WI38 (cell line): ENCODE measurements around the gene ADGRL1.
"Not testable (repeated sequence)": the region's sequence is repeated elsewhere in the genome, so short reads cannot be mapped to it uniquely, and the experiment has no call there.

Source experiments
- H3K4me3 ChIP-seq: 2 replicates; pipeline ENCODE4 v1.5.1; 2011; ENCODE audit warnings: low read depth, mild to moderate bottlenecking, control low read depth, low read length
- TF ChIP-seq, protein P1 (sequence below): IDR thresholded peaks from 2 replicates; pipeline ENCODE4 v1.5.1; 2012; ENCODE audit warnings: low read depth, mild to moderate bottlenecking, control low read depth, low read length

ADGRL1 gene

DNA sequence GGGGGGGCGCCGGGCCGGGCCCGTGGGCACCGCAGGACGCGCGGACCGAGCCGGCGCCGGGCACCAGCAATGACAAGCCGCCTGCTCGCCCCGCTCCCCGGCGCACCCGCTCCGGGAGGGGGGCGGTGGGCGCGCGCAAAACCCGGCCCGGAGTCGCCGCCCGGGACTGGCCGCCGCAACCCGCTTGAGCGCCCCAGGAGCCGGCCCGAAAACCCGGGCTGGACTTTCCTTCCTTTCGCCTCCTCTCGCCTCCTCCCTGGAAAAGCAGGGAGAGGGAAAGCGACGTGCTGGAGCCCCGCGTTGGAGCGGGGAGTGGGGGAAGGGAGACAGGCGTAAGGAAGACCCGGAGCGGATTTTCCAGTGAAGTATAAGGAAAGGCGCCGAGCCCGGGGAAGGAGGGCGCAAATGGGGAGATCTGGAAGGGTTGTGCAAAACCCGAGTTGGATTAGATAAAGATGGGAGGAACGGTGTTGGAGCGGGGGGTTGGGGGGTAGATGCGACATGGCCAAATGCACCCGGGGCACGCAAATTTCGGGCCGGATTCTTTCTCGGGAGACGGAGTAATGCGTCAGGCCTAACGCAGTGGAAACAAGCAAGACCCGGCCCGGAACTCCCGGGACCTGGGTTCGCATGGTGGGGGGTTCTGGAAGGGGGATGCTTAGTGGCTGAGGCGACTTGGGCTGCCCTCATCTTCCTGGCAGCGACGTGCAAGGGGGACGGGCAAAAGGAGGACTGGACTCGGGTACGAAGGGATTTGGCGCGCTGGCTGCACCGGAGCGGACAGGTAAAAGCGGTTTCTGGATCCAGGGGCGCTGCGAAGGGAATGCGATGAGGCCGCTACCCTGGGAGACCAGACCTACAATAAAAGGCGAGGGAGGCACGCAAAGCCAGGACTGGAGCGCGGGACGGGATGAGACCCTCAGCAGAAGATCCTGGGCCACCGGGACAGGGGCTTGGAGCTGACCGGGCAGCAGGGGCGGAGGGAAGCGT is 1.1 kb upstream of the ADGRL1 start:
- peak overlapping the region; percentile 47 for H3K4me3 ChIP-seq

- not testable (repeated sequence) for H3K4me3 ChIP-seq
Measured at GRCh38 chr19:14206308-14206707, 339 bp upstream of the ADGRL1 start.

DNA sequence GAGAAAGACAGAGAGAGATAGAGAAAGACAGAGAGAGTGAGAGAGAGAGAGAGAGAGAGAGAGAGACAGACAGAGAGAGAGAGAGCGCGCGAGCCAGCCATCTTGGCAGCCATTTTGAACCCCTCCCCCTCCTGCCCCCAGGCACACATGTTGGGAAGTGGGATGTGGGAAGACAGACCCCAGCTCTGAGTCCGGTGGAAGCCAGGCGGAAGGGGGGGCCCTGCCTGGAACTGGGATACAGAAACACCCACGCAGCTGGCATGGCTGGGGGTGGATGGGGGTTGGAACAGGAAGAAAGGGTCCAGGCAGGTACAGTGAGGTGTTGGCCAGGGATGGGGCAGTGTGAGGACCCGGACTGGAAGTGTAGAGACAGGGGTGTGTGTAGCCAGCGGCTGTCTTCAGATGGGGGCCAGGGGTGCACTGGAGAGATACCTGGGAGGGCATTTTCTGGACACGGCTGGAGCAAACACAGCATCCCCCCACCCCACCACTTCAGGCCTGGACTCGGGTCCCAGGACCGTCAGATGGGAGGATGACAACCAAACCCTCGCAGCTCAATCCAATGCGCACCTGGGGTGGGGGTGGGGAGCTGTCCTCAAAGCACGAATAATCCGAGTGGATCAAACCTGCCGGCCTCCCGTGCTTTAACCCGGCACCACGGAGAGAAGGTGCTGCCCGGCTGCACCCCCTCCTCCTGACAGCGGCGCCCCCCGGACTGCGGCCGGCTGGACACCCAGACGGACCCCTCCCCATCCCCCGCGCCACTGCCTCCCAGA is 1.1 kb downstream of the ADGRL1 start:
- H3K4me3 ChIP-seq = not testable (repeated sequence)

DNA sequence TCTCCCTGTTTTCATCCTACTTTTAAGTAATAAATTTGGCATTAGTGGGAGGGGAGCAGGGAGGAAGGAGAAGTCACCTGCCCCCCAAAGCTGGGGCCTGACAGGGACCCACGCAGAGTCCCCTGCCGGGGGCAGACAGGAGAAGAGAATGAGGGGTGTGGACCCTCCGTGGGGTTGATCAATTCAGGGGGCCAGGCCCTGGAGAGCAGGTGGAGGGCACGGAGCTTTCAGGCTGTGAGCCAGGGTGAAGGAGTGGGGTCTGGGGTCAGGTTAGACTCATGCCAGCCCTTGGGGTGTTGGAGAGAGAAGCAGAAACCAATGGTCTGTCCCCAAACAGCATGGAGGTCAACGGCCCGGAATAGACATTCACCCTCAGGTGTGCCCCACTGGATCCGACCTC is 1.8 kb downstream of the ADGRL1 start:
- not testable (repeated sequence) for H3K4me3 ChIP-seq

- H3K4me3 ChIP-seq = not testable (repeated sequence)
Measured at GRCh38 chr19:14203788-14204187, 2.2 kb downstream of the ADGRL1 start.

DNA sequence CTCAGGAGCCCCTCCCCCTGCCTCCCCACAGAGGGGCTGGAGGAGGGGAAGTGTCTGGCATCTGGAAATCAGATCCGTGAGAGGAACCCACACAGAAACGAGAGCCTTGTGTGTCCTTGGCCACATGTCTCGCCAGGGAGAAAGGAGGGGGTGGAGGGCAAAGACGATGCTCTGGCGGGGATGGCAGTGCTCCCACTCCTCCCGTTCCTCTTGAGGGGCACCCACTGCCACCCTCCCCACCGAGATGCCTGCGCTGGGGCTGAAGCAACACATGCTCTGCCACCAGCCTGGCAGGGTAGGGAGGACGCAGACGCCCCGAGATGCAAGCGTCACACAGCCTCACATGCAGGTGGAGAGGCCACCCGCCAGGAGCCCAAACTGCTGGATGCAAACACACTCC is 2.8 kb downstream of the ADGRL1 start:
- TF ChIP-seq, protein P1, sequence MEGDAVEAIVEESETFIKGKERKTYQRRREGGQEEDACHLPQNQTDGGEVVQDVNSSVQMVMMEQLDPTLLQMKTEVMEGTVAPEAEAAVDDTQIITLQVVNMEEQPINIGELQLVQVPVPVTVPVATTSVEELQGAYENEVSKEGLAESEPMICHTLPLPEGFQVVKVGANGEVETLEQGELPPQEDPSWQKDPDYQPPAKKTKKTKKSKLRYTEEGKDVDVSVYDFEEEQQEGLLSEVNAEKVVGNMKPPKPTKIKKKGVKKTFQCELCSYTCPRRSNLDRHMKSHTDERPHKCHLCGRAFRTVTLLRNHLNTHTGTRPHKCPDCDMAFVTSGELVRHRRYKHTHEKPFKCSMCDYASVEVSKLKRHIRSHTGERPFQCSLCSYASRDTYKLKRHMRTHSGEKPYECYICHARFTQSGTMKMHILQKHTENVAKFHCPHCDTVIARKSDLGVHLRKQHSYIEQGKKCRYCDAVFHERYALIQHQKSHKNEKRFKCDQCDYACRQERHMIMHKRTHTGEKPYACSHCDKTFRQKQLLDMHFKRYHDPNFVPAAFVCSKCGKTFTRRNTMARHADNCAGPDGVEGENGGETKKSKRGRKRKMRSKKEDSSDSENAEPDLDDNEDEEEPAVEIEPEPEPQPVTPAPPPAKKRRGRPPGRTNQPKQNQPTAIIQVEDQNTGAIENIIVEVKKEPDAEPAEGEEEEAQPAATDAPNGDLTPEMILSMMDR = no peak
- H3K4me3 ChIP-seq = no peak overlapping the region

DNA sequence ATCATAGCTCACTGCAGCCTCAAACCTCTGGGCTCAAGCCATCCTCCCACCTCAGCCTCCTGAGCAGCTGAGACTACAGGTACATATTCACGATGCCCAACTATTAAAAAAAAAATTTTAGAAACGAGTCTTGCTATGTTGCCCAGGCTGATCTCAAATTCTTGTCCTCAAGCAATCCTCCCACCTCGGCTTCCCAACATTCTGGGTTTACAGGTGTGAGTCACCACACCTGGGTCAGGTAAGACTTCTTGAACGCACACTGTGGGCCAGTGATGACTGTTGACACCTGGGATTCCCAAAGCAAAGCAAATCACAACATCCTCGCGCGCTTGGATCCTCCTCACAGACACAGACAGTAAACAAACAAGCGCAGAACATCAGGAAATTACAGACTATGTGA is 4.5 kb downstream of the ADGRL1 start:
- H3K4me3 ChIP-seq = not testable (repeated sequence)

DNA sequence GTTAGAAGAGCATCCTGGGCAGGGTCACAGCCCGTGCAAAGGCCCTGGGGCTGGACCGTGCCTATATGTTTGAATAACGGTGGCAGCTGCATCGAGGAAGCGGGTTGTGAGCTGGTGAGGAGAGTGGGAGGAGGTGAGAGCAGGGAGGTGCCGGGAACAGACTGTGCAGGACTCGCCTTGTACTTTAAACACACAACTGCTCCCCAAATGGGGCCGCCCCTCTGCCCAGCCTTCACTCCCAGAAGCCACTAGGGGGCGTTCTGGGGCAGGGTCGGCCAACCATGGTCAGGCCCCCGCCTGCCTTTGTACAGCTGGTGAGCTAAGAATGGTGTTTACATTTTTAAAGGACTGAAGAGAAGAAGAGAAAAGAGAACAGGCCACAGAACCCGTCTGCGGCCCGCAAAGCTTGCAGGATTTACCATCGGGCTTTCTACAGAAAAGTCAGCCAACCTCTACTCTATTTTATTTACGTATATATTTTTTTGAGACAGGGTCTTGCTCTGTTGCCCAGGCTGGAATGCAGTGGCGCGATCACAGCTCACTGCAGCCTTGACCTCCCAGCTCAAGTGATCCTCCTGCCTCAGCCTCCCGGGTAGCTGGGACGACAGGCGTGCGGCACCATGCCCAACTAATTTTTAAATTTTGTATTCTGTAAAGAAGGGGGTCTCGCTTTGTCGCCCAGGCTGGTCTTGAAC is 5.7 kb downstream of the ADGRL1 start:
- TF ChIP-seq, protein P1 = peak; percentile 51
- H3K4me3 ChIP-seq = not testable (repeated sequence)

GRCh38 chr19:14198384-14199376 is 7.3 kb downstream of the ADGRL1 start:
- TF ChIP-seq, protein P1 = no peak
- no peak overlapping the region for H3K4me3 ChIP-seq

DNA sequence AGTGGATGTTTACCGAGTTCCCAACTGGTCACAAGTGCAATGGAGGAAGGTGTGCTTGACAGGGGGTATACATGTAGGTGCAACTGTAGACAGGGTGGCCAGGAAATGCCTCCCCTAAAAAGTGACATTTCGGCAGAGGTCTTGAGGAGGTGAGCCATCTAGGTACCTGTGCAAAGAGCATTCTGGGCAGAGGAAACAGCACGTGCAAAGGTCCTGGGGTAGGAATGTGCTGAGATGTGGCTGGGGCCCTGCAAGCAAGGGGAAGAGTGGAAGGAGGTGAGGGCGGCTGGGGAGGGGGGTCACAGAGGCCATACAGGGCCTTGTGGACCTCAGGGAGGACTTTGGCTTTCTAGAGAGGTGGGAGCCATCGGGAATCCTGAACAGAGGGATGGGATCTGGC is 8.1 kb downstream of the ADGRL1 start:
- no peak overlapping the region for H3K4me3 ChIP-seq
- TF ChIP-seq, protein P1 = no peak

DNA sequence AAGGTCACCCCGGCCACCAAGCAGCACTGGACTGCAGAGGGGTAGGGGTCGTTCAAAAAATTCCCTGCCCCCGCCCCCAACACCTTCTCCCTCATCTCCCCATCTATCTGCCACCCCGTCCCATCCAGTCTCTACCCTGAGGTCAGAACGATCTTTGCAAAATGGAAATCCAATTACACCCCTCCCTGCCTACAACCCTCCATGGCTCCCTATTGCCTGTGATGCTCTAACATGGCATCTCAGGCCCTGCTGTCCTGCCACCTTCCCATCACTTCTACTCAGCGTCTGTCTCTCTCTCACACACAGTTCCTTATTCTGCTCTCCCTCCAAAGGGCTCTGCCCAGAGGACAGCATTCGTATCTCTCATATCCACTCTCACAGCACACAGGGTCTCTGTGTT is 8.7 kb downstream of the ADGRL1 start:
- not testable (repeated sequence) for H3K4me3 ChIP-seq
